Heart right ventricle (tissue), 16 donors: ENCODE data around the gene TMCO5A. TPM values are rescaled to one million over a fixed set of nuclear protein-coding genes. Genes with fewer than 3 reads are reported as not detected.

Experiments used
- ATAC-seq, 8 donors: fragments of 200-7000 bp; cut with Tn5 transposase; one replicate each; pipeline ENCODE4 v1.9.1; 2020; ENCODE audit warnings: mild to moderate bottlenecking in 8 of 8, moderate library complexity in 8 of 8, moderate number of reproducible peaks in 1 of 8
- DNase-seq, 2 donors: peaks; one replicate each; pipeline ENCODE4 v3.0.0-alpha.2; 2020
- H3K27ac ChIP-seq, 10 donors: fragments of 200-600 bp; sonication (generic) in 2 of 10; one replicate each; pipeline versions ENCODE4 v1.5.0 to v1.8.0; 2020 to 2022; ENCODE audit warnings: mild to moderate bottlenecking in 3 of 10
- H3K27me3 ChIP-seq, 7 donors: fragments of 200-600 bp; one replicate each; pipeline ENCODE4 v1.8.0; 2021 to 2022; ENCODE audit warnings: mild to moderate bottlenecking in 2 of 7
- H3K36me3 ChIP-seq, 9 donors: fragments of 200-600 bp; sonication (generic) in 1 of 9; one replicate each; pipeline versions ENCODE4 v1.5.0 to v1.8.0; 2020 to 2022; ENCODE audit warnings: mild to moderate bottlenecking in 2 of 9
- H3K4me1 ChIP-seq, 9 donors: fragments of 200-600 bp; sonication (generic) in 1 of 9; one replicate each; pipeline versions ENCODE4 v1.5.0 to v1.8.0; 2020 to 2022; ENCODE audit warnings: mild to moderate bottlenecking in 4 of 9
- H3K4me3 ChIP-seq, 10 donors: fragments of 200-600 bp; sonication (generic) in 2 of 10; one replicate each; pipeline versions ENCODE4 v1.5.0 to v1.8.0; 2020 to 2022; ENCODE audit warnings: mild to moderate bottlenecking in 7 of 10, moderate library complexity in 2 of 10
- H3K9me3 ChIP-seq, 11 donors: fragments of 200-600 bp in 10 of 11; sonication (generic) in 2 of 11; one replicate each; pipeline versions ENCODE4 v1.5.0 to v1.8.0; 2013 to 2022; ENCODE audit warnings: mild to moderate bottlenecking in 2 of 11, control low read depth in 1 of 11, moderate library complexity in 1 of 11
- WGBS, 2 donors: extraction: QIAGEN DNeasy Blood & Tissue Kit; methylation state at CpG; one replicate each; pipeline ENCODE4 v1.1.7; 2013; ENCODE audit warnings: inconsistent platforms in 1 of 2; 5-methylcytosine and 5-hydroxymethylcytosine counted together
- intact Hi-C, 10 donors: fragments of 100-400 bp; cut with DNase I; formaldehyde crosslinking; loops; one replicate each; pipeline versions ENCODE4 v1.11.1 to v1.14.2; 2022
- polyA plus RNA-seq, 2 donors: library from polyadenylated mRNA; stranded (reverse); fragments of 200-250 nt; gene quantifications; one replicate each; pipeline ENCODE4 v1.2.3, GENCODE V29; 2013
- total RNA-seq, 10 donors: library from RNA; stranded (reverse); fragmentation: NEBNext Ultra II Directional in 3 of 10; extraction: Animal tissue kit (Norgen Biotek cat#: 25700) in 3 of 10; gene quantifications; one replicate each; pipeline versions ENCODE4 v1.2.1 to v1.2.4, GENCODE V29; 2021 to 2023
- TF ChIP-seq, protein P1 (sequence below), 9 donors: fragments of 200-600 bp; sonication (generic) in 2 of 9; IDR thresholded peaks; one replicate each; pipeline versions ENCODE4 v1.5.0 to v1.8.0; 2021 to 2022; ENCODE audit warnings: antibody characterized with exemption in 9 of 9, mild to moderate bottlenecking in 5 of 9, moderate library complexity in 1 of 9
- donor health status: Arrhythmogenic right ventricular cardiomyopathy.
- donor health status: ischemic (EF 13 %, LVEDD 7.1; RV severe dilation, severe dysfunction).
- donor health status: healthy with polysubstance abuse.
- donor health status: DM: no; HTN: yes; CAD: no.
- donor health status: DM: no; HTN: no; CAD: no.
- donor health status: ischemic (EF 25% LVEDD 6.9; RV normal size, moderate dysfunction).
- donor health status: ischemic (EF 25% LVEDD 5.7; RV mildly dilated, moderate dysfunction).
- donor health status: healthy.
- donor health status: DM: yes; HTN: yes; CAD: no.
- donor health status: Ischemic cardiomyopathy.
- donor health status: ischemic (EF 35%, LVEDD 5.7; RV mildly dilated, moderate dysfunction).
- donor health status: nonischemic (EF 11% LVEDD 7.7; RV severe dilation, severe dysfunction).
- donor health status: DM: yes; HTN: yes; CAD: no.
- donor health status: PGD.
- donor health status: ischemic (EF 29% LVEDD 5.4; RV normal size, mild dysfunction).
- donor health status: nonischemic (EF 23%, LVEDD 6.1; RV moderate dilation, normal function).

Gene TMCO5A
- total and polyA plus RNA-seq, 12 donors: not detected

DNA sequence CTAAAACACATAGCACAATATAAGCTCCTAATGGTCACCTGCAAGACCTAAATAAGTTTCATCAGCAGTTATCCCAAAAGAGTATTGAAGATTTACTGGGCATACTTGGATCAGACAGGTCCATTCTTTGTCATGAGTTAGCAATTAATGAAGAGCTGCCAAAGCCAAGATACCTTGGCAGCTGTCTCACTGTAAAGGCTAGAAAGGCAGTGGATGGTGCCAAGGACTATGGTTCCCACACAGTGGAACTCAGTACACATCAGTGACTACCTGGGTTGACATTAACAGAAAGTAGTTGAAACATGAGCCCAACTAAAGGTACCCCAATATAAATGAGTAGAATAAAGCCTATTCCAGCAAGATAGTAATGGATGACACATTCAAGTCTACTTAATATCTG lies 41.1 kb upstream of the TMCO5A start:
- Histone ChIP-seq H3K9me3 (no peaks in the 10 kb centered on the region), H3K4me3 (no peak overlapping the region), H3K27ac (no peak overlapping the region), H3K27me3 (peaks cover 0 to 8% (median 0%) of the 10 kb centered on the region in 7 donors), H3K36me3 (no peaks in the 10 kb centered on the region), H3K4me1 (no peaks in the 10 kb centered on the region)
- DNase-seq: peak in 1 of 2 donors; percentile 6
- intact Hi-C loops: no loop called here
- peak in 3 of 8 donors; percentile 61 to 72 (median 68) for ATAC-seq
- TF ChIP-seq, protein P1, sequence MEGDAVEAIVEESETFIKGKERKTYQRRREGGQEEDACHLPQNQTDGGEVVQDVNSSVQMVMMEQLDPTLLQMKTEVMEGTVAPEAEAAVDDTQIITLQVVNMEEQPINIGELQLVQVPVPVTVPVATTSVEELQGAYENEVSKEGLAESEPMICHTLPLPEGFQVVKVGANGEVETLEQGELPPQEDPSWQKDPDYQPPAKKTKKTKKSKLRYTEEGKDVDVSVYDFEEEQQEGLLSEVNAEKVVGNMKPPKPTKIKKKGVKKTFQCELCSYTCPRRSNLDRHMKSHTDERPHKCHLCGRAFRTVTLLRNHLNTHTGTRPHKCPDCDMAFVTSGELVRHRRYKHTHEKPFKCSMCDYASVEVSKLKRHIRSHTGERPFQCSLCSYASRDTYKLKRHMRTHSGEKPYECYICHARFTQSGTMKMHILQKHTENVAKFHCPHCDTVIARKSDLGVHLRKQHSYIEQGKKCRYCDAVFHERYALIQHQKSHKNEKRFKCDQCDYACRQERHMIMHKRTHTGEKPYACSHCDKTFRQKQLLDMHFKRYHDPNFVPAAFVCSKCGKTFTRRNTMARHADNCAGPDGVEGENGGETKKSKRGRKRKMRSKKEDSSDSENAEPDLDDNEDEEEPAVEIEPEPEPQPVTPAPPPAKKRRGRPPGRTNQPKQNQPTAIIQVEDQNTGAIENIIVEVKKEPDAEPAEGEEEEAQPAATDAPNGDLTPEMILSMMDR (IDR thresholded peaks at IDR 0.05): no peak

DNA sequence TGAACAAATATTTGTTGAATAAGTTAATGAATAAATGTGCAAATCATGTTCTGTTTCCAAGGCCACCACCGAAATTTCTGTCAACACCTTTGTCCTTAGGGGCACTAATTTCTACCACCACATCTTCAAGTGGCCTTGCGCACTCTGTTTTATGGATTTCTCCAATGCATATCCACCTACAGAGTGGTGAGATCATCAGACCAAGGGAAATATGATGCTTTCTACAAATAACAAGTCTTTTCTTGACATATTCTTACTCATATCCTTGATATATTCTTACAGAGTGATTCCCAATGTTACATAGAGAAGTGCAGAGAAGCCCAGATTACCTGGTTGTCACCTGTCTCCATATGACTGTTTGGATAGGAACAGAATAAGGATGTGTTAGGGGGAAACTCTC lies 36.1 kb upstream of the TMCO5A start:
- DNase-seq: no peak
- ATAC-seq: no peak
- Histone ChIP-seq H3K4me3 (no peak overlapping the region), H3K4me1 (no peaks in the 10 kb centered on the region), H3K36me3 (no peaks in the 10 kb centered on the region), H3K27me3 (no peaks in the 10 kb centered on the region), H3K9me3 (no peaks in the 10 kb centered on the region), H3K27ac (no peak overlapping the region)
- 79 to 84% methylated on average over 2 of the region's 2 CpGs for WGBS, 2 donors
- TF ChIP-seq, protein P1 (IDR thresholded peaks at IDR 0.05): no peak
- intact Hi-C loops: no loop called here

DNA sequence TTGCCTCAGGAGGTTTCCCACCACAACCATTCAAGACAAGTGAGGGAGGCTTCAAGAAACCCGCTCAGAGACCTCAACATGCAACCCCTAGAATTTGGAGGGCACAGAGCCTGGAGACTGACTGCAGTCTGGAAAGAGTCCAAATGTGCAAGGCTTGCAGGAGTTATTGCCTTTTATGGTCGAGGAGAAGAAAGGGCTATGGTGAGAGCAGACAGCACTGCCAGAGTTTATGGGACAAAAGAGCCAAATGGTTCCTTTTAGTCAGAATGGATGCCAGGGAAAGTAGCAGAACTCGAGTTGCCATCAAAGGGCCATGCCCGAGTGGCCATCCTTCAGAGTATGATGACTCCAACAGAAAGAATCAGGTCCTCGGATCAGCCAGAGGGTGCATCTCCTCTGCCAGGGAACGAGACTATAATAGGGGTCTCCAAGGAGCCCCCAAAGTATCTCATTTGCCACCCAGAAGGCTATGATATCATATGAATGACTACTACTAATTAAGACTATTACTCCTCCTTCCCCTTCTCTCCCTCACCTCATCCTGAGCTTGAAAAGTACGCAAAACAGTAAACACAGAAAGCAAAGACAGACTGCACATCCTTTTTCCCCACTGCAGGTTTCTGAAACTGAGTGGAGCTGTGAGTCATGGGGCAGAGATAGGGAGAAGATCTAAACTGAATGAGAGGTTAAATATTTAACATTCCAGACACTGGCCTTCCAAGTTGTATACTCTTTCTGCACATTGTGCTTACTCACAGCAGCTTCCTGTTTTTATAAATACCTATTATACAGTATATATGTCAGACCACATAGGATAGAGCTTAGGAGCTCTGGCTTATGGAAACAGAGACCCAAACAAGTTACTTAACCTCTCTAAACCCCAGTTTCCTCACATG lies 33.9 kb upstream of the TMCO5A start:
- Histone ChIP-seq H3K4me3 (no peak overlapping the region), H3K36me3 (no peaks in the 10 kb centered on the region), H3K4me1 (no peaks in the 10 kb centered on the region), H3K27ac (no peak overlapping the region), H3K27me3 (peaks cover 0 to 4% (median 0%) of the 10 kb centered on the region in 7 donors), H3K9me3 (no peaks in the 10 kb centered on the region)
- ATAC-seq (no peak), DNase-seq (no peak)
- WGBS, 2 donors: 70 to 83% methylated on average over 7 of the region's 7 CpGs
- intact Hi-C loops: no loop called here
- TF ChIP-seq, protein P1 (IDR thresholded peaks at IDR 0.05): no peak

DNA sequence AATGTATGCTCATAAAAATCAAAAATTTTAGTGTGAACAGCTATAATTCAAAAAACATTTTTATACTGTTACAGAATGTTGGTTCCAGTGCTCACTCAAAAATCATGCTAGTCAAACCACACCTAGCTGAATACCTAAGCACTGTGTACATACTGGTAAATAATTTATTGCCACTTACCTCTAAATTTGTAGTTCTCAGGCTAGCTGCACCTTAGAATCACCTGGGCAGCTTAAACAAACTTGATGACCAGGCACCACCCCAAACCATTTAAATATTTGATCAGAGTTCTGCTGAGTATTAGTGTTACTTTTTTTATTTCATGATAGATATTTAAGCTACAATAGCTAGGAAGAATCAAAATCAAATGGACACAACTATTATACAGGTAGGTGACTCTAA lies 32.3 kb upstream of the TMCO5A start:
- DNase-seq: no peak
- Histone ChIP-seq H3K27ac (no peak overlapping the region), H3K4me1 (no peaks in the 10 kb centered on the region), H3K36me3 (no peaks in the 10 kb centered on the region), H3K4me3 (no peak overlapping the region), H3K27me3 (peaks cover 0 to 4% (median 0%) of the 10 kb centered on the region in 7 donors), H3K9me3 (no peaks in the 10 kb centered on the region)
- intact Hi-C loops: no loop called here
- TF ChIP-seq, protein P1 (IDR thresholded peaks at IDR 0.05): no peak
- no peak for ATAC-seq
